BLaER1 (cell line): ENCODE results near the gene ATP8A2.

Experiments used
- H3K27ac ChIP-seq: shearing (Covaris generic); formaldehyde crosslinking; 2 replicates; pipeline ENCODE4 v1.8.1; 2022
- H3K27me3 ChIP-seq: shearing (Covaris generic); formaldehyde crosslinking; 2 replicates; pipeline ENCODE4 v1.8.1; 2022
- H3K36me3 ChIP-seq: shearing (Covaris generic); formaldehyde crosslinking; 2 replicates; pipeline ENCODE4 v1.8.1; 2022
- H3K4me1 ChIP-seq: shearing (Covaris generic); formaldehyde crosslinking; 2 replicates; pipeline ENCODE4 v1.8.1; 2022
- H3K4me2 ChIP-seq: shearing (Covaris generic); formaldehyde crosslinking; 2 replicates; pipeline ENCODE4 v1.8.1; 2022
- H3K4me3 ChIP-seq: shearing (Covaris generic); formaldehyde crosslinking; 2 replicates; pipeline ENCODE4 v1.8.1; 2022
- H3K9ac ChIP-seq: shearing (Covaris generic); formaldehyde crosslinking; 2 replicates; pipeline ENCODE4 v1.8.1; 2022
- H3K9me3 ChIP-seq: shearing (Covaris generic); formaldehyde crosslinking; 2 replicates; pipeline ENCODE4 v1.8.1; 2022
- H4K20me1 ChIP-seq: shearing (Covaris generic); formaldehyde crosslinking; 2 replicates; pipeline ENCODE4 v1.8.1; 2022
- Cebpa-rat ChIP-seq: shearing (Covaris generic); IDR thresholded peaks from 2 replicates; pipeline ENCODE4 v1.8.1; 2022

Gene ATP8A2

GRCh38 chr13:26074706-26075105 lies 702.9 kb downstream of the ATP8A2 start:
- H3K4me1 ChIP-seq, result 0 out of 2 replicates have a peak, but pooled peaks cover 5% of the 10 kb centered on the region
- H3K4me2 ChIP-seq, result no peak overlapping the region
- H3K27ac ChIP-seq, result no peak overlapping the region
- TF ChIP-seq Cebpa-rat, result no peak
- no peaks in the 10 kb centered on the region for H4K20me1 ChIP-seq
- no peaks in the 10 kb centered on the region for H3K36me3 ChIP-seq
- H3K4me3 ChIP-seq, result no peak overlapping the region
- no peaks in the 10 kb centered on the region for H3K9me3 ChIP-seq
- no peaks in the 10 kb centered on the region for H3K27me3 ChIP-seq
- no peak overlapping the region for H3K9ac ChIP-seq
